G401 (cell line): Measurements from ENCODE around the gene SLC2A5. TPM values are rescaled to one million over a fixed set of nuclear protein-coding genes. Genes with fewer than 3 reads are reported as not detected.
A peak's percentile ranks its signal among the peaks of the same experiment; 100 is the strongest.

Source experiments
- DNase-seq: peaks from one replicate; pipeline ENCODE4 v3.0.0-alpha.2; 2015; ENCODE audit warnings: low spot score
- in situ Hi-C: cut with HindIII; loops from 2 replicates; pipeline ENCODE4 v1.10.0; 2016; ENCODE audit warnings: low sequenced_read_pairs, mixed read lengths
- total RNA-seq: library from RNA; depleted of rRNA; stranded (reverse); fragments of >200 nt; shearing (Covaris generic); gene quantifications from 2 replicates; pipeline ENCODE4 v1.2.3, GENCODE V29; 2014; rRNA removed

SLC2A5 gene
- 0.64 TPM in 1 of 2 replicates, not detected in the other for total RNA-seq

GRCh38 chr1:9069326-9070100, at the start of gene SLC2A5:
Gene SLC2A5, minus strand, starts transcription at chr1:9069635. Its CDS starts 99 bp downstream, at chr1:9069536.
- in situ Hi-C loops: no loop called here
- DNase-seq: peak; percentile 9

GRCh38 chr1:9118186-9118585, 48.8 kb upstream of the SLC2A5 start:
- in situ Hi-C loops: no loop called here
- DNase-seq: no peak

DNA sequence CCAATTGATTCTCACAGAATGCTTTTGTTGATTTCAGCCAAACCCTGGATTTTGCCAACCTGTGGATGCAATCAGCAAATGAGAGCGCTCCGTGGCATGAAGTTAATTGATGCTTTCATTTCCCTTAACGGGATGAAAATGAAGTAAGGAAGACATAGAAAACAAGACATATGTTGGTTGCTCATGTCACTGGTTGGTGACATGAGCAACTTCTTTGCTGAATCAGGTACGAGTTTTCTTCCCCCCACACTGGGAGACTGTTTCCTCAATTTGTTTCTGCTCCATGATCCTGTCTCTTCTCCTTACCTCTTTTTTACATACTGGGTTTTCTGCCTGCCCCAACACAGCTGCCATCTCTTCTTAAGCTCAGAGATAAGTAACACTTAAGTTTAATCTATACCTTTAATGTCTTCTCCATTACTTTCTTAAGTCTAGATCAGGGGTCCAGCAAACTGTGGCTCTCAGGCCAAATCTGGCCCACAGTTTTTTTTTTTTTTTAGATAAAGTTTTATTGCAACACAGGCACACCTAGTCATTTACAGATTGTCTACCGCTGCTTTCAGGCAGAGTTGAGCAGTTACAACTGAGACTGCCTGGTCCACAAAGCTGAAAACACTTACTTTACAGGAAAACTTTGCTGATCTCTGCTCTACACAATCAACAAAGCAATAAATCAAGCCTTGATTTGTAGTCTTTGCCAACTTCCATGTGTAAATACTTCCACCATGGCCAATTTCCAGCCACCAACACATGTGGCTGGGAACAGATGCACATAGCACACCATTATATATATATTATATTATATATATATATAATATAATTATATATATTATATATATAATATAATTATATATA, 46.1 kb upstream of the SLC2A5 start:
- DNase-seq: no peak
- in situ Hi-C loops: no loop called here

DNA sequence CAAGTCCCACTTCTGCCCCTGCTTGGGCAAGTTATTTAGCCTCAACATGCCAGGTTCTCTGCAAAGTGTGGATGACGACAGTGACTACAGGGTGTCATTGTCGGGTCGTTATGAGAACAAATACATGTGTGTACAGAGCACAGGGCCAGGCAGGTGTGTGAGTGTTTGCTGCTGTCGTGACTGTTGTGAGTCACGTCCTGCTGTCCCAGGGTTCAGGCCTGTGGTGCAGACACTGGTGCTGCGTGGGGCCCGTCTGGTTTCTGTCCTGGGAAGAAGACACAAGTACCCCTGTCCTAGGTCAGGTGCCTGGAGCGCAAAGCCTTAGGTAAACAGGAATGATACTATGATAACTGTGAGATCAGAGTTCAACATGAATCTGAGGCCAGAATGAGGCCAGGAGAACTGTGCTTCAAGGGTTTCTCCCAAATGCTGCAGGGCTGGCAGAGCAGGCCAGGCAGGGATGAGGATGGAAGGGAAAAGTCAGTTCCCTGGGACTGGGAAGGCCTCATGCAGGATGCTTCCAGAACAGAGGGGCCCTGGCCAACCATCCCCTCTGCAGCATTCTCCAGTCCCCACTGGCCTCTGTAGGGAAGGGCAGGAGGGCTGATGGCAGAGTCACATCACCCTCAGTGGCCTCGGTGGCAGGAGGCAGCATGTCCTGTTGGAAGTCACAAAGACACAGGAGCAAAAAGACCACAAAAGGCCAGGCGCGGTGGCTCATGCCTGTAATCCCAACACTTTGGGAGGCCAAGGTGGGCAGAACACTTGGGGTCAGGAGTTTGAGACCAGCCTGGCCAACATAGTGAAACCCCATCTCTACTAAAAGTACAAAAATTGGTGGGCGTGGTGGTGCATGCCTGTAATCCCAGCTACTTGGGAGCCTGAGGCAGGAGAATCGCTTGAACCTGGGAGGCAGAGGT, 43.8 kb upstream of the SLC2A5 start:
- DNase-seq: no peak
- in situ Hi-C loops: no loop called here

DNA sequence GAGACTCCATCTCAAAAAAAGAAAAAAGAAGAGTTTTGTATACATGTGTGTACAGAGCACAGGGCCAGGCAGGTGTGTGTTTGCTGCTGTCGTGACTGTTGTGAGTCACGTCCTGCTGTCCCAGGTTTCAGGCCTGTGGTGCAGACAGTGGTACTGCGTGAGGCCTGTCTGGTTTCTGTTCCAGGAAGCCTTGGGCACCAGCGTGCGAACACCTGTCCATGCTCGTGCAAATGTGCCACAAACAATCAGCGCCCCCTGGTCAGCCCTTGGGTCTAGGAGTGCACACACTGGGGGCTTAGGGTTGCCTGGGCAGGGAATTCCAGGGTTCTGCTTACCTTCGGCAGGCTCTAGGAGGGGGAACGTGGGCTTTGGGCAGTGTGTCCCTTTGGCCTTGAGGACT, 42.5 kb upstream of the SLC2A5 start:
- no peak for DNase-seq
- in situ Hi-C loops: no loop called here

- in situ Hi-C loops: no loop called here
Observed at GRCh38 chr1:9111357-9111691, 41.9 kb upstream of the SLC2A5 start.

GRCh38 chr1:9110669-9111356, 41.4 kb upstream of the SLC2A5 start:
- in situ Hi-C loops: no loop called here
- peak; percentile 72 for DNase-seq

More at GRCh38 chr1:9111357-9111691, 41.9 kb upstream of the SLC2A5 start:
- DNase-seq: no peak

GRCh38 chr1:9108056-9108665, 38.7 kb upstream of the SLC2A5 start:
- no peak for DNase-seq
- in situ Hi-C loops: no loop called here

DNA sequence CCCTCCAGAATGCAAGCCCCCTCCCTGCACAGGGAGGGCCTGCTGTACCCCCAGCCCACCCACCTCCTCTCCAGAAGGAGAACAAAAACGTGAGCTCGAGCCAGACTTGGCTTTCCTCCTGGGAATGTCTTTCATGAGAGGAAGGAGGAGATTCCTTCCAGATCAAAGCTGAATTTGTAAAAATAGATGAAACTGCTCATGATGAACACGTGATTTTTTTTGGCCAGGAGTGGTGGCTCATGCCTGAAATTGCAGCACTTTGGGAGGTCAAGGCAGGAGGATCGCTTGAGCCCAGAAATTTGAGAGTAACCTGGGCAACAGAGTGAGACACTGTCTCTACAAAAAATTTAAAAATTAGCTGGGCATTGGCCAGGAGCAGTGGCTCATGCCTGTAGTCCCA, 37.7 kb upstream of the SLC2A5 start:
- in situ Hi-C loops: no loop called here
- no peak for DNase-seq

- in situ Hi-C loops: no loop called here
Observed at GRCh38 chr1:9106286-9106685, 36.9 kb upstream of the SLC2A5 start.

GRCh38 chr1:9105336-9105867, 36.0 kb upstream of the SLC2A5 start:
- in situ Hi-C loops: no loop called here
- no peak for DNase-seq

More at GRCh38 chr1:9106286-9106685, 36.9 kb upstream of the SLC2A5 start:
- DNase-seq: no peak

DNA sequence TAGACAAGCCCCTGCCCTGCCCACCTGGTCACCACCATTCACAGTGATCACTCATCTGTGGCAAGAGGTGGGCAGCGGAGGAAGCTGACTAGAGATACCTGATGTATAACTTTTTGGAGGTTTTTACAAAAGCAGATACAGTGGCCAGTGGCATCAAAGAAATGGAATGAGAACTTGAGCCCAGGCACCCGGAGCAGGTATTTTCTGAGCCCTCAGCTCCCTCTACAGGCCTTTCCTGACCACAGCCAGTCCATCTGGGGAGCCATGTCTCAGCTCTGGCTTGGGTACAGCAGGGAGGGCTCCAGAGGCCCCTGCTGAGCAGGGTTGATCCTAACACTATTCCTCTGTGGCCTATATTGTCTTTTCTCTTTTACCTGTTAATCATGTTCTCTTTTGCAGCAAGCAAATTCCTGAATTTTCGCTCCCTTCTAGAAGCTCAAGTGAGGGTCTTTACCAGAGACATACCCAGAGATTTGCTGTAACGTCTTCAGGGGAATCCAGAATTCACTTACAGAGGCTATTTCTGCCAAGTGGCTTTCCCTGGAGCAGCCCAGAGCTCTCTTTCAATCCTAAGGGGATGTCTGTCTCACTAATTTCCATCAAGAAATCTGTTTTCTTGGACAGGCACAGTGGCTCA, 32.2 kb upstream of the SLC2A5 start:
- peak; percentile 30 for DNase-seq
- in situ Hi-C loops: no loop called here

- DNase-seq: no peak
- in situ Hi-C loops: no loop called here
Observed at GRCh38 chr1:9100471-9101043, 31.1 kb upstream of the SLC2A5 start.

DNA sequence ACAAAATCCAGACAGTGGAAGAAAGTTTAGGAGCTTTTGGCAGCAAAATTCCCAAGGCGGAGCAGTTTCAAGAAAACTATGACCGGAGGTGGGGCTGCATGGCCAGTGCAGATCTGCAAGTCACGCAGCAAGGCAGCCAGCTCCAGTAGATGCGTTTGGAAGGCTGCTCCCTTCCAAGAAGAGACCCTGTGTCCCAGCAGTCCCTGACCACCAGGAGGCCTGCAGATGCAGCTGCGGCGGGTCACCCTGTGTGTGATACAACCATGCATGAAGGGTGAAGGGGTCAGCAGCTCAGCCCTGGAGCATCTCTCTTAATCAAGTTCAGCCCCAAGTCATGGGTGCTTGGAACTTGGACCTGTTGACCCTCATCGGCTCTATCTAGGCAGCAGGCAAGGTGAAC, 30.1 kb upstream of the SLC2A5 start:
- DNase-seq: no peak
- in situ Hi-C loops: no loop called here

DNA sequence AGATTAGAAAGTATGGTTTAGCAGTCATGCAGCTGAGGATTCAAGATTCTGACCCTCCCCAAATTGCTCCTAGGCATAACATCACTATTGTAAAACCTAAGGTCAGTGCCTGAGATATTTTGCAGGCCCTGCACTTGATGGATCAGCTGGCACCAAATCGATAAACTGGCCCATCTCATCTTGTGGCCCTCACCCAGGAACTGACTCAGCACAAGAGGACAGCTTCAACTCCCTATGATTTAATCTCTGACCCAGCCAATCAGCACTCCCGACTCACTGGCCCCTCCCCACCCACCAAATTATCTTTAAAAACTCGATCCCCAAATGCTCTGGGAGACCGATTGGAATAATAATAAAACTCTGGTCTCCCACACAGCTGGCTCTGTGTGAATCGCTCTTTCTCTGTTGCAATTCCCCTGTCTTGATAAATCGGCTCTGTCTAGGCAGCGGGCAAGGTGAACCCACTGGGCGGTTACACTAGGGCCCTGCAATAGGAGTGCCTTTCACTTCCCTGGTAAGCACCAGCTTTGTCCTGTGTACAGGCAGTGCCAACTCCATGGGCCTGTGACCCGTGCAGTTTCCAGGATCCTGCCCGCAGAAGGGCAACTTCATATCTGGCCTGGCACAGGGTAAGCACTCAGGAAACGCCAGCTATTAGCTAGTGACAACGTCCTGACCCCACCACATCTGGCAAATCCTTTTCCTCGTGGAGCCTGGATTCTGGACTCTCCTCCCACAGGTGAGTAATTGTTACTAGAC, 28.7 kb upstream of the SLC2A5 start:
- in situ Hi-C loops: no loop called here
- no peak for DNase-seq

GRCh38 chr1:9095818-9096217, 26.4 kb upstream of the SLC2A5 start:
- no peak for DNase-seq
- in situ Hi-C loops: no loop called here
